ENCODE data around the gene PRUNE2. TPM values are rescaled to one million over a fixed set of nuclear protein-coding genes. Genes with fewer than 3 reads are reported as not detected.
A peak's percentile ranks its signal among the peaks of the same experiment; 100 is the strongest.

Gene PRUNE2
- total and polyA plus RNA-seq, 9 of the 15 experiments (the other 6 are each of a cell fraction or from before 2014, with no cell fraction given): 0.05 to 0.45 (median 0.18) TPM; not detected in 1

DNA sequence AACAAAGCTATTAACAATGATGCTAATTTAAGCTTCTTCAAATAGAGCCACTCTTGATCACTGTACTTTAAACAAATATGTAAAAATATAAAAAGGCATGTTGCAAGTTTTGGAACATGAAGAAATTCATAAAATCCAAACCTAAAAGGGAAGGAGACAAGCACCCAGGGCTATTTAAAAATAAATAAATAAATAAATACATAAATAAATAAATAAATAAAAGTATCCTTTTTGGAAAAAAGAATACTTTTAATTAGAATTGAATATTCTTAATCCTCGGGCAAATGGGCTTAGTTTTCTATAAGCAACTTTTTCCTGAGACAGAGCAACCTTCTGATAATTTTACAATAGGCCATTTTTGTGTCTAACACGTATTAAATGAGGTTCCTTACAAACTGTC is 289.1 kb downstream of the PRUNE2 start:
- DNase-seq (ENCODE audit: extremely low read depth in 1 of 4, low spot score in 3 of 4): no peak
- Histone ChIP-seq H3K36me3 (ENCODE audit: control insufficient read depth, insufficient read depth, low read length) (no peaks in the 10 kb centered on the region), H3K9ac (ENCODE audit: insufficient read depth in 1 of 2, low read depth in 2 of 2, low read length in 2 of 2) (no peak overlapping the region), H3K27me3 (ENCODE audit: control insufficient read depth in 2 of 2, insufficient read depth in 2 of 2, low read length in 2 of 2) (no peaks in the 10 kb centered on the region), H3K27ac (ENCODE audit: extremely low read depth, low read depth, low read length) (no peak overlapping the region), H3K79me2 (ENCODE audit: control insufficient read depth, insufficient read depth, low read length) (no peaks in the 10 kb centered on the region), H3K4me2 (ENCODE audit: insufficient read depth, low read length) (no peak overlapping the region), H3K9me3 (replicated peaks; ENCODE audit: control insufficient read depth, insufficient read depth, low read depth, low read length) (no peaks in the 10 kb centered on the region), H2AFZ (ENCODE audit: low read depth, low read length) (no peak overlapping the region), H3K4me1 (replicated peaks in 1 of 2; ENCODE audit: control insufficient read depth in 2 of 2, insufficient read depth in 2 of 2, low read length in 2 of 2) (no peaks in the 10 kb centered on the region; a peak in 1 of 5 replicates), H4K20me1 (replicated peaks; ENCODE audit: control insufficient read depth, insufficient read depth, low read length) (no peaks in the 10 kb centered on the region), H3K9me1 (ENCODE audit: control insufficient read depth, insufficient read depth, low read length) (no peaks in the 10 kb centered on the region), H3K4me3 (no peak overlapping the region)
- ATAC-seq: no peak
- BruUV-seq (replicated peaks): no TSS peak
- ChIA-PET POLR2A (interaction anchor here (1.0 kb wide), 1 partner anchor 14 kb away, joined by 3 read pairs; no protein-coding TSS in a partner anchor), CTCF (ENCODE audit: low intra/inter-chr PET ratio) (no interaction called here)
- in situ Hi-C loops (cut with MboI) (no loop called here), intact Hi-C loops (cut with micrococcal nuclease) (no loop called here)
- 11% methylated on average over 2 of the region's 2 CpGs for WGBS (ENCODE audit: insufficient coverage, low coverage, missing lambda C conversion rate)
- FAIRE-seq: no peak
- TF ChIP-seq PURB (CRISPR knock-in tag; IDR thresholded peaks at IDR 0.05; ENCODE audit: low read depth): no peak

DNA sequence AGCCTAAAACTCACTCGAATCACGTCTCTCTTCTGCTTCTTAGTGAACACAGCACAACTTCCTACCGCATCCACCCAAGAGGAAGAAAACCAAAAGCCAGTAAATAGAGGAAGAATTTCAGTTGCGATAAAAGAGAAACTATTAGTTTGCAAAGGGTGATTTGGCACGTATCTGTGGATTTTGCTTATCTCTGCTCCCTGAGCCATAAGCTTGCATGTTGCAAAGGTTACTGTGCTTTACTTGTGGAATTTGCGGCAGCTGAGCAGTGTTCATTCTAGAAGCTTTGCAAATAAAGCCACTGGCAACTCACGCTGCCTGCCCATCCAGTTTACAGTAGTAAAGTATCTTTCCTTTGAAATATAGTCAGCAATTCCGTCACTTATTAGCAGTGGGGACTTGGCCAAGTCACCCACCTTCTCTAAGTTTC is 290.7 kb downstream of the PRUNE2 start:
- ChIA-PET POLR2A (interaction anchor here (1.1 kb wide), 1 partner anchor 64 kb away, joined by 3 read pairs; no protein-coding TSS in a partner anchor), CTCF (ENCODE audit: low intra/inter-chr PET ratio) (no interaction called here)
- Histone ChIP-seq H3K4me1 (replicated peaks in 1 of 2; ENCODE audit: control insufficient read depth in 2 of 2, insufficient read depth in 2 of 2, low read length in 2 of 2) (no peaks in the 10 kb centered on the region; a peak in 1 of 5 replicates), H3K9me3 (replicated peaks; ENCODE audit: control insufficient read depth, insufficient read depth, low read depth, low read length) (no peaks in the 10 kb centered on the region), H3K9me1 (ENCODE audit: control insufficient read depth, insufficient read depth, low read length) (no peaks in the 10 kb centered on the region), H2AFZ (ENCODE audit: low read depth, low read length) (peak overlapping the region; percentile 20; the same call in 1 of the 2 replicates), H3K27ac (ENCODE audit: extremely low read depth, low read depth, low read length) (no peak overlapping the region), H4K20me1 (replicated peaks; ENCODE audit: control insufficient read depth, insufficient read depth, low read length) (no peaks in the 10 kb centered on the region), H3K79me2 (ENCODE audit: control insufficient read depth, insufficient read depth, low read length) (no peaks in the 10 kb centered on the region), H3K36me3 (ENCODE audit: control insufficient read depth, insufficient read depth, low read length) (no peaks in the 10 kb centered on the region), H3K4me2 (ENCODE audit: insufficient read depth, low read length) (no peak overlapping the region), H3K27me3 (ENCODE audit: control insufficient read depth in 2 of 2, insufficient read depth in 2 of 2, low read length in 2 of 2) (no peaks in the 10 kb centered on the region; a peak in 1 of 5 replicates), H3K4me3 (no peak overlapping the region), H3K9ac (ENCODE audit: insufficient read depth in 1 of 2, low read depth in 2 of 2, low read length in 2 of 2) (no peak overlapping the region)
- no TSS peak for BruUV-seq (replicated peaks)
- DNase-seq (ENCODE audit: extremely low read depth in 1 of 4, low spot score in 3 of 4) (no peak), ATAC-seq (no peak), FAIRE-seq (no peak)
- TF ChIP-seq RAD51 (IDR thresholded peaks at IDR 0.05; ENCODE audit: borderline replicate concordance, low read depth) (no peak), ZNF444 (CRISPR knock-in tag; IDR thresholded peaks at IDR 0.05) (no peak), RNF2 (IDR thresholded peaks at IDR 0.05) (no peak)
- intact Hi-C loops (cut with micrococcal nuclease): no loop called here
- in situ Hi-C loops (cut with MboI): no loop called here
- 6% methylated on average over 8 of the region's 8 CpGs for WGBS (ENCODE audit: insufficient coverage, low coverage, missing lambda C conversion rate)

Data from K562 (cell line).